ENCODE data around the gene SLC25A23.
A peak's percentile ranks its signal among the peaks of the same experiment; 100 is the strongest.

Gene SLC25A23

GRCh38 chr19:6393074-6393982 lies 66.3 kb downstream of the SLC25A23 start, which contains the start of gene GTF2F1:
Gene GTF2F1, minus strand, starts transcription at chr19:6393164. Its CDS starts 169 bp downstream, at chr19:6392995.
- no peaks in the 10 kb centered on the region for H3K27me3 Mint-ChIP-seq (ENCODE audit: low read depth)
- no peaks in the 10 kb centered on the region for H3K9me3 Mint-ChIP-seq
- H3K36me3 Mint-ChIP-seq (ENCODE audit: low read depth): peaks cover 15% of the 10 kb centered on the region
- H3K4me1 Mint-ChIP-seq: peaks cover 25% of the 10 kb centered on the region
- H3K27ac Mint-ChIP-seq: peak within 1 kb of the TSS; percentile 99
- H3K4me3 Mint-ChIP-seq: peak within 1 kb of the TSS; percentile 94 to 97 (median 95)
- peak in 2 of 3 experiments; percentile 20 to 21 for TF ChIP-seq CTCF (IDR thresholded peaks at IDR 0.05; ENCODE audit: unreplicated experiment in 3 of 3)

- no peaks in the 10 kb centered on the region for H3K27me3 Mint-ChIP-seq (ENCODE audit: low read depth)
- peak overlapping the region; percentile 99 for H3K27ac Mint-ChIP-seq
- H3K4me1 Mint-ChIP-seq: peaks cover 25% of the 10 kb centered on the region
- no peak for TF ChIP-seq CTCF (IDR thresholded peaks at IDR 0.05; ENCODE audit: unreplicated experiment in 3 of 3)
- H3K4me3 Mint-ChIP-seq: peak overlapping the region; percentile 94 to 97 (median 95)
- H3K36me3 Mint-ChIP-seq (ENCODE audit: low read depth): peaks cover 18% of the 10 kb centered on the region
- no peaks in the 10 kb centered on the region for H3K9me3 Mint-ChIP-seq
Observed at GRCh38 chr19:6392221-6393073, 67.1 kb downstream of the SLC25A23 start.
